HL-60/S4 (cell line): Measurements from ENCODE around the gene GNAZ.

Experiments used
- in situ Hi-C: fragments of 300-500 bp; cut with MboI; formaldehyde crosslinking; loops from 2 replicates; pipeline ENCODE4 v1.14.3; 2022; ENCODE audit warnings: low sequenced_read_pairs

GNAZ gene

GRCh38 chr22:23091760-23092159 lies 21.4 kb downstream of the GNAZ start:
- in situ Hi-C loops: no loop called here

GRCh38 chr22:23092217-23092955 lies 22.1 kb downstream of the GNAZ start:
- in situ Hi-C loops: no loop called here

GRCh38 chr22:23093051-23093788 lies 22.9 kb downstream of the GNAZ start:
- in situ Hi-C loops: no loop called here

GRCh38 chr22:23094260-23094659 lies 23.9 kb downstream of the GNAZ start:
- in situ Hi-C loops: no loop called here

GRCh38 chr22:23094695-23095681 lies 24.7 kb downstream of the GNAZ start:
- in situ Hi-C loops: no loop called here

- in situ Hi-C loops: no loop called here
Observed at GRCh38 chr22:23095733-23096342, 25.5 kb downstream of the GNAZ start.

GRCh38 chr22:23097412-23098229 lies 27.3 kb downstream of the GNAZ start:
- in situ Hi-C loops: no loop called here

GRCh38 chr22:23098230-23098705 lies 27.9 kb downstream of the GNAZ start:
- in situ Hi-C loops: no loop called here

GRCh38 chr22:23098718-23099530 lies 28.6 kb downstream of the GNAZ start:
- in situ Hi-C loops: no loop called here

- in situ Hi-C loops: no loop called here
Observed at GRCh38 chr22:23099531-23099804, 29.1 kb downstream of the GNAZ start.

GRCh38 chr22:23100124-23100801 lies 29.9 kb downstream of the GNAZ start:
- in situ Hi-C loops: no loop called here

- in situ Hi-C loops: no loop called here
Observed at GRCh38 chr22:23101524-23101923, 31.2 kb downstream of the GNAZ start.

GRCh38 chr22:23102002-23102655 lies 31.8 kb downstream of the GNAZ start:
- in situ Hi-C loops: no loop called here

- in situ Hi-C loops: no loop called here
Observed at GRCh38 chr22:23102776-23103175, 32.5 kb downstream of the GNAZ start.

- in situ Hi-C loops: no loop called here
Observed at GRCh38 chr22:23103199-23103954, 33.1 kb downstream of the GNAZ start.

- in situ Hi-C loops: no loop called here
Observed at GRCh38 chr22:23104187-23104971, 34.1 kb downstream of the GNAZ start.

- in situ Hi-C loops: no loop called here
Observed at GRCh38 chr22:23105304-23105703, 35.0 kb downstream of the GNAZ start.
